Sigmoid colon (tissue), 7 donors: ENCODE measurements around the gene PLIN4. TPM values are rescaled to one million over a fixed set of nuclear protein-coding genes. Genes with fewer than 3 reads are reported as not detected.

Source experiments
- DNase-seq: peaks from one replicate; pipeline ENCODE4 v3.0.0-alpha.2; 2019
- H3K27ac ChIP-seq, 4 donors: fragments of 200-600 bp; sonication (generic); one replicate each; pipeline ENCODE4 v1.5.1; 2016 to 2019; ENCODE audit warnings: mild to moderate bottlenecking in 1 of 4
- H3K27me3 ChIP-seq, 3 donors: fragments of 200-600 bp; sonication (generic); one replicate each; pipeline ENCODE4 v1.5.1; 2019; ENCODE audit warnings: mild to moderate bottlenecking in 1 of 3
- H3K36me3 ChIP-seq, 4 donors: fragments of 200-600 bp; sonication (generic); one replicate each; pipeline ENCODE4 v1.5.1; 2016 to 2019
- H3K4me1 ChIP-seq, 4 donors: fragments of 200-600 bp; sonication (generic); one replicate each; pipeline ENCODE4 v1.5.1; 2017 to 2019
- H3K4me3 ChIP-seq, 4 donors: fragments of 200-600 bp; sonication (generic); one replicate each; pipeline ENCODE4 v1.5.1; 2017 to 2019; ENCODE audit warnings: mild to moderate bottlenecking in 2 of 4, moderate library complexity in 1 of 4
- H3K9me3 ChIP-seq, 4 donors: fragments of 200-600 bp in 3 of 4; sonication (generic) in 3 of 4; one replicate each; pipeline versions ENCODE4 v1.5.1 to v1.6.1; 2013 to 2019
- CTCF ChIP-seq, 4 experiments: fragments of 450-650 bp in 3 of 4; fragments of 200-600 bp in 1 of 4; IDR thresholded peaks; one replicate each; pipeline ENCODE4 v1.5.1; 2016 to 2019; ENCODE audit warnings: antibody characterized with exemption in 4 of 4, mild to moderate bottlenecking in 3 of 4, moderate library complexity in 2 of 4
- EP300 ChIP-seq, 4 donors: sonication (generic); formaldehyde crosslinking; IDR thresholded peaks; one replicate each; pipeline ENCODE4 v1.6.1; 2017; ENCODE audit warnings: antibody characterized with exemption in 4 of 4
- POLR2A ChIP-seq, 2 donors: fragments of 450-650 bp; IDR thresholded peaks; one replicate each; pipeline ENCODE4 v1.6.1; 2016; ENCODE audit warnings: antibody characterized with exemption in 2 of 2, mild to moderate bottlenecking in 2 of 2, moderate library complexity in 2 of 2
- POLR2AphosphoS5 ChIP-seq, 4 donors: sonication (generic); formaldehyde crosslinking; IDR thresholded peaks; one replicate each; pipeline ENCODE4 v1.6.1; 2017; ENCODE audit warnings: antibody characterized with exemption in 4 of 4
- WGBS, 2 donors: extraction: QIAGEN DNeasy Blood & Tissue Kit; methylation state at CpG; one replicate each; pipeline ENCODE4 v1.1.7; 2013; 5-methylcytosine and 5-hydroxymethylcytosine counted together
- intact Hi-C: fragments of 100-400 bp; cut with DNase I; formaldehyde crosslinking; loops from one replicate; pipeline ENCODE4 v1.15.1; 2023
- polyA plus RNA-seq, 3 donors: library from polyadenylated mRNA; stranded (reverse); fragments of 200-250 nt; gene quantifications; one replicate each; pipeline ENCODE4 v1.2.3, GENCODE V29; 2013
- total RNA-seq, 4 donors: library from RNA; depleted of rRNA; stranded (reverse); fragments of >200 nt; gene quantifications; one replicate each; pipeline ENCODE4 v1.1.0, GENCODE V29; 2016
- donor health status: healthy with polysubstance abuse.
- donor health status: Bipolar disorder and iron deficiency.
- donor health status: healthy.

Gene PLIN4
- total and polyA plus RNA-seq, 7 donors: 0.69 to 71.7 (median 41.3) TPM

DNA sequence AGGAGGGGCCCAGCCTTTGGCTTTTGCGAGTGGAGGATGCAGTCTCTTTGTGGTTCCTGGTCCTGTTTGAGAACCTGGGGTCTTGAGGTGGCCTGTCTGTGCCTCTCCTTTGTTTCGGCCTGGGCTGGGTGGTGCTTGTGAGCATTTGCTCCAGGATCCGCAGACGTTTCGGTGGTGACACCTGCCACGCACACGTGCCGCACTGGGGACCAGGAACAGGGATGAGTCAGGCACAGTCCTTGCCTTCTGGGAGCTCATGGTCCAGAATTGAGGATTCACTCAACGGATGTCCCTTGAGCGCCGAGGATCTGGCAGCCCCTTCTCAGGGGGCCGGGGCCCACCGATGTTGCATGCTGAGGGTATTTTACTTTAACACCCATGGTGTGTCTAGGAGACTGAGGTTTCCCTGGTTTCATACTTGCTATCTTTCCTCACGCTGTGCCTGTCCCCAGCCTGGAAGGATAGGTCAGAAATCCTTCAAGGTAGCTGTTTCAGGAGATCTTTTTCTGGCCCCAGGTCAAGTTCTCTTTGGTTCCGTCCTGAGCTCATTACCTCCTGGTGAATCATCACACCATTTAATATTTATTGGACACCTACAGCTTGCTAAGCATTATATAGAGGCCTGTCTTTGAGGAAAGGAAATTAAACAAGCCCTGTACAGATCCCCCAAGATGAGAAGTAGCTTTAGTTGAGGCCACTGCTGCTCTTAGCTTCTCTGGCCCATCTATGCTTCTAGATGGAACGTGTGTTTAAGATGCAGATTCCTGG lies 41.1 kb downstream of the PLIN4 start:
- H3K4me3 ChIP-seq: no peak overlapping the region
- intact Hi-C loops: no loop called here
- TF ChIP-seq POLR2A (IDR thresholded peaks at IDR 0.05): no peak
- no peak for TF ChIP-seq CTCF (IDR thresholded peaks at IDR 0.05)
- TF ChIP-seq EP300 (IDR thresholded peaks at IDR 0.05): no peak
- no peak for TF ChIP-seq POLR2AphosphoS5 (IDR thresholded peaks at IDR 0.05)
- no peaks in the 10 kb centered on the region for H3K9me3 ChIP-seq
- peaks cover 0 to 27% (median 25%) of the 10 kb centered on the region in 4 donors for H3K4me1 ChIP-seq
- H3K27ac ChIP-seq: no peak overlapping the region
- H3K36me3 ChIP-seq: peaks cover 6 to 58% (median 21%) of the 10 kb centered on the region in 4 donors
- DNase-seq: no peak
- WGBS, 2 donors: 88 to 89% methylated on average over 16 of the region's 16 CpGs
- H3K27me3 ChIP-seq: no peaks in the 10 kb centered on the region

GRCh38 chr19:4474514-4475022 lies 43.7 kb downstream of the PLIN4 start:
- WGBS, 2 donors: 21 to 69% methylated on average over 13 of the region's 13 CpGs
- Histone ChIP-seq H3K36me3 (peaks cover 6 to 45% (median 17%) of the 10 kb centered on the region in 4 donors), H3K27me3 (no peaks in the 10 kb centered on the region), H3K9me3 (no peaks in the 10 kb centered on the region), H3K4me1 (peaks cover 0 to 33% (median 27%) of the 10 kb centered on the region in 4 donors), H3K27ac (peak overlapping the region in 3 of 4 donors; percentile 83 to 95 (median 84)), H3K4me3 (peak overlapping the region in 3 of 4 donors; percentile 94 to 100 (median 99))
- no peak for DNase-seq
- no peak for TF ChIP-seq POLR2A (IDR thresholded peaks at IDR 0.05)
- TF ChIP-seq POLR2AphosphoS5 (IDR thresholded peaks at IDR 0.05): no peak
- TF ChIP-seq EP300 (IDR thresholded peaks at IDR 0.05): no peak
- TF ChIP-seq CTCF (IDR thresholded peaks at IDR 0.05): no peak
- intact Hi-C loops: loop anchor here (5.0 kb wide), 1 partner anchor 507 kb away; no protein-coding TSS in a partner anchor

DNA sequence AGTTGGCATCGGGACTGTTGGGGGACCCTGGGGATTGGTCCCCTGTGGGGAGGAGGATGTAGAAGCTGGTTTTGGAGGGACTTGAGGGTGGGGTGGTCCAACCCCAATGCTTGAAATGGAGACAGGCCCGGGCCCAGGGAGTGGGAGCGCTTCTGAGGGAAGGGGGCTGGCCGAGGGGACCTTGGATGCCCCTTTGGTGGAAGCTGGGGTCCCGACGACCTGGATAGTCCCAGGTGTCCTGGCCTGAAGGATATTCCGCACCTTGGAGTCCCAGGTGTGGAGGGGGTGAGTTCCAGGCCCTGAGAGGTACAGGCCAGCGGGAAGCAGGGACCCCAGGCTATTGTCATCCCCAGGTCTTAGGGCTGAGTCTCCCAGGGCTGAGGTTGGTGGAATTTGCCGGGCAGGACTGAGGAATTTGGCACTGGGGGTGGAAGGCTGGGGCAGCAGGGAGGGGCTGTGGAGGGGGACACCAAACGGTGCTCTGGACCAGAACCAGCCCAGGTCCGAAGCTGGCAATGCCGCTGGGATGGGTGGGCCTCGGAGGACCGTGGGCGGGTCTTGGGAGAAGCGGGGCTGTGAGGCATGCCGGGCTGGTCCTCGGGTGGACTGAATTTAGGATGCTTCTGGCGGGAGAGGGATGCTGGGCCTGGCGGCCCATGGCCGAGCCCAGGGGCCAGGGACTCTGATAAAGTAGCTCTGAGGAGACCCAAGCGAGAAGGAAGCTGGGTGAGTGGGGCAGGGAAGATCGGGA lies 44.3 kb downstream of the PLIN4 start:
- Histone ChIP-seq H3K36me3 (peaks cover 6 to 39% (median 14%) of the 10 kb centered on the region in 4 donors), H3K27ac (peak overlapping the region; percentile 14 to 95 (median 84)), H3K9me3 (no peaks in the 10 kb centered on the region), H3K4me1 (peaks cover 0 to 33% (median 27%) of the 10 kb centered on the region in 4 donors), H3K27me3 (no peaks in the 10 kb centered on the region), H3K4me3 (peak overlapping the region in 3 of 4 donors; percentile 94 to 100 (median 99))
- TF ChIP-seq POLR2A (IDR thresholded peaks at IDR 0.05): no peak
- TF ChIP-seq POLR2AphosphoS5 (IDR thresholded peaks at IDR 0.05): no peak
- no peak for TF ChIP-seq EP300 (IDR thresholded peaks at IDR 0.05)
- no peak for TF ChIP-seq CTCF (IDR thresholded peaks at IDR 0.05)
- intact Hi-C loops: loop anchor here (5.0 kb wide), 1 partner anchor 507 kb away; no protein-coding TSS in a partner anchor
- no peak for DNase-seq
- 36 to 75% methylated on average over 23 of the region's 23 CpGs for WGBS, 2 donors

DNA sequence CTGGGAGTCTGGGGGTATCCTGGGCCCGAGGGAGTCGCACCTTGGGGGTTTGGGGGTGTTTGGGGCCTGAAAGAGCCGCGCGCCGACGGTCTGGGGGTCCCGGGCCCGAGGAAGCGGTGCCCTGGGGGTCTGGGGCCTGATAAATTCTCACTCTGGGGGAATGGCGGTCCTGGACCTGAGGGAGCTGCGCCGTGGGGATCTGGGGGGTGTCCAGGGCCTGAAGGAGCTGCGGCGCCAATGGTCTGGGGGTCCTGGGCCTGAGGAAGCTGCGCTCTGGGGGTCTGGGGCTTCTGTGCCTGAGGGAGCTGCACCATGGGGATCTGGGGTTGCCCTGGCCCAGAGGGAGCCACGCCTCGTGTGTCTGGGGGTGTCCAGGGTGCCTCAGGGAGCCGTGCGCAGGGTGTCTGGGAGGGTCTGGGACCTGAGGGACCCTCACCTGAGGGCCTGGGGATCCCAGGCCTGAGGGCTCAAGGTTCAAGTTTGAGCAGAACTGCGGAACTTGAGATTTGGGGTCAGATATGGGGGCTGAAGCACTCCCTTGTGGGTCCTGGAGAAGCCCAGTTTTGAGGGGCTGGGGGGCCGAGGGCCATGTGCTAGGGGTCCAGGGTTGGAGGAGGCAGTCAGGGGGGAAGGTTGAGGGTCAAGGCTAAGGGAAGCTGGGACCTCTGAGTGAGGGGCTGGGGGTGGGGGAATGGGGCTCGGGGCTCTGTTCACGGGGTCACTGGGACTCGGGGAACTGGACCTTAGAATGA lies 45.1 kb downstream of the PLIN4 start:
- Histone ChIP-seq H3K4me1 (peaks cover 0 to 33% (median 27%) of the 10 kb centered on the region in 4 donors), H3K4me3 (peak overlapping the region; percentile 88 to 100 (median 96))

More for the DNA sequence above, 45.1 kb downstream of the PLIN4 start:
- TF ChIP-seq POLR2A (IDR thresholded peaks at IDR 0.05): no peak
- no peak for TF ChIP-seq POLR2AphosphoS5 (IDR thresholded peaks at IDR 0.05)
- no peak for TF ChIP-seq EP300 (IDR thresholded peaks at IDR 0.05)
- TF ChIP-seq CTCF (IDR thresholded peaks at IDR 0.05): no peak
- WGBS, 2 donors: 29 to 32% methylated on average over 25 of the region's 25 CpGs
- Histone ChIP-seq H3K9me3 (no peaks in the 10 kb centered on the region), H3K27me3 (no peaks in the 10 kb centered on the region), H3K27ac (peak overlapping the region in 3 of 4 donors; percentile 83 to 95 (median 84)), H3K36me3 (peaks cover 6 to 31% (median 14%) of the 10 kb centered on the region in 4 donors)
- intact Hi-C loops: loop anchor here (5.0 kb wide), 1 partner anchor 506 kb away; no protein-coding TSS in a partner anchor
- DNase-seq: no peak
